A549 (cell line): Measurements from ENCODE around the gene ADAMTS2. TPM values are rescaled to one million over a fixed set of nuclear protein-coding genes. Genes with fewer than 3 reads are reported as not detected.

Experiments used
- ATAC-seq, 2 experiments: fragments of 200-7000 bp in 1 of 2; fragments of >200 bp in 1 of 2; cut with Nextera tagmentation in 1 of 2; cut with Tn5 transposase in 1 of 2; 3 replicates each; pipeline versions ENCODE4 v1.8.0 to v1.9.1; 2018 to 2020; ENCODE audit warnings: mild to moderate bottlenecking in 1 of 2, moderate library complexity in 1 of 2
- CTCF ChIA-PET: fragments of 300-600 bp; sonication (Branson Sonifier 250); formaldehyde crosslinking; extraction: SDS; loops from one replicate; lab custom pipeline; 2021; ENCODE audit warnings: antibody characterized with exemption, inconsistent platforms; lab: Yijun Ruan, JAX
- POLR2A ChIA-PET: fragments of 350-600 bp; formaldehyde crosslinking; extraction: SDS; loops from one replicate; lab custom pipeline; 2021; ENCODE audit warnings: antibody characterized with exemption, inconsistent platforms; lab: Yijun Ruan, JAX
- DNase-seq, 2 experiments: peaks; one replicate each; pipeline versions ENCODE4 v3.0.0 to v3.0.0-alpha.2; 2011 to 2016; ENCODE audit warnings: low read depth in 1 of 2, low spot score in 1 of 2
- FAIRE-seq: peaks from 2 replicates; lab custom pipeline; 2011; peaks lifted over from hg19 to GRCh38; lab: Jason Lieb, UNC
- H3K27ac ChIP-seq, 2 experiments: fragments of >200 bp; sonication (Bioruptor Twin); formaldehyde crosslinking; 3 replicates each; pipeline ENCODE4 v1.5.1; 2016 to 2017
- H3K4me1 ChIP-seq: fragments of >200 bp; sonication (Bioruptor Twin); formaldehyde crosslinking; 3 replicates; pipeline ENCODE4 v1.6.1; 2016
- H3K4me2 ChIP-seq: fragments of >200 bp; sonication (Bioruptor Twin); formaldehyde crosslinking; 3 replicates; pipeline ENCODE4 v1.6.1; 2016
- H3K4me3 ChIP-seq: fragments of >200 bp; sonication (Bioruptor Twin); formaldehyde crosslinking; 3 replicates; pipeline ENCODE4 v1.5.1; 2016
- H3K9me3 ChIP-seq: fragments of >200 bp; sonication (Bioruptor Twin); formaldehyde crosslinking; 3 replicates; pipeline ENCODE4 v1.6.1; 2016
- BHLHE40 ChIP-seq: IDR thresholded peaks from 2 replicates; pipeline ENCODE4 v1.6.1; 2012; ENCODE audit warnings: low read depth, low read length, inconsistent platforms
- CBX8 ChIP-seq: fragments of 200-600 bp; sonication (generic); IDR thresholded peaks from 2 replicates; pipeline ENCODE4 v1.6.1; 2016
- EHF ChIP-seq: fragments of 250-450 bp; sonication (Bioruptor Pico); IDR thresholded peaks from 2 replicates; pipeline ENCODE4 v1.5.0; 2020; ENCODE audit warnings: mild to moderate bottlenecking
- EP300 ChIP-seq, 2 experiments: fragments of >200 bp; sonication (Bioruptor Twin); formaldehyde crosslinking; IDR thresholded peaks; 2 replicates in 1 of 2; 3 replicates in 1 of 2; pipeline ENCODE4 v1.6.1; 2016 to 2017
- ESRRA ChIP-seq: fragments of 150-350 bp; IDR thresholded peaks from 2 replicates; pipeline ENCODE4 v1.6.1; 2014; ENCODE audit warnings: mild to moderate bottlenecking, low read length, borderline replicate concordance
- HDAC2 ChIP-seq: fragments of 200-600 bp; sonication (generic); IDR thresholded peaks from 2 replicates; pipeline ENCODE4 v1.6.1; 2016
- HES2 ChIP-seq: fragments of >200 bp; sonication (Bioruptor Twin); formaldehyde crosslinking; IDR thresholded peaks from 2 replicates; pipeline ENCODE4 v1.6.1; 2016
- HMGXB4 ChIP-seq: fragments of 250-450 bp; sonication (Bioruptor Pico); IDR thresholded peaks from 2 replicates; pipeline ENCODE4 v1.5.0; 2021; ENCODE audit warnings: mild to moderate bottlenecking, moderate library complexity, borderline replicate concordance
- HOXB5 ChIP-seq: fragments of 250-450 bp; sonication (Bioruptor Pico); IDR thresholded peaks from 2 replicates; pipeline ENCODE4 v1.5.0; 2020; ENCODE audit warnings: mild to moderate bottlenecking, moderate library complexity
- JUN ChIP-seq, 2 experiments: fragments of >200 bp; sonication (Bioruptor Twin); formaldehyde crosslinking; IDR thresholded peaks; 2 replicates in 1 of 2; 3 replicates in 1 of 2; pipeline ENCODE4 v1.6.1; 2016 to 2017
- KDM5A ChIP-seq: fragments of 200-600 bp; sonication (generic); IDR thresholded peaks from 2 replicates; pipeline ENCODE4 v1.6.1; 2016; ENCODE audit warnings: antibody characterized with exemption, mild to moderate bottlenecking
- MAFK ChIP-seq: fragments of 450-650 bp; IDR thresholded peaks from 2 replicates; pipeline ENCODE4 v1.6.1; 2014; ENCODE audit not compliant: partially characterized antibody
- NPAS2 ChIP-seq: fragments of 250-450 bp; sonication (Bioruptor Pico); IDR thresholded peaks from 2 replicates; pipeline ENCODE4 v1.8.0; 2022; ENCODE audit warnings: mild to moderate bottlenecking, moderate library complexity, borderline replicate concordance
- NR3C1 ChIP-seq: fragments of >200 bp; sonication (Bioruptor Twin); formaldehyde crosslinking; IDR thresholded peaks from 3 replicates; pipeline ENCODE4 v1.6.1; 2017
- RCOR1 ChIP-seq: fragments of 150-350 bp; IDR thresholded peaks from 2 replicates; pipeline ENCODE4 v1.6.1; 2014; ENCODE audit warnings: antibody characterized with exemption, low read length, low read depth
- ZFP36 ChIP-seq: fragments of 450-650 bp; IDR thresholded peaks from 2 replicates; pipeline ENCODE4 v1.6.1; 2014; ENCODE audit warnings: borderline replicate concordance; ENCODE audit not compliant: partially characterized antibody
- ZNF302 ChIP-seq: fragments of 250-450 bp; sonication (Bioruptor Pico); IDR thresholded peaks from 2 replicates; pipeline ENCODE4 v1.9.0; 2021; ENCODE audit warnings: inconsistent platforms, mild to moderate bottlenecking, moderate library complexity
- WGBS: methylation state at CpG from one replicate; pipeline ENCODE4 v1.1.6; 2017; ENCODE audit errors: missing lambda C conversion rate; 5-methylcytosine and 5-hydroxymethylcytosine counted together
- polyA plus RNA-seq, 4 experiments: library from polyadenylated mRNA; depleted of rRNA in 3 of 4; stranded (reverse); fragments of >200 nt; fragmentation: RNase III in 1 of 4; extraction: RNeasy Plus Mini Kit Qiagen cat#74134 plus additional on column Dnase treatment in 1 of 4; gene quantifications; 2 replicates in 3 of 4; 3 replicates in 1 of 4; pipeline ENCODE4 v1.2.3, GENCODE V29; 2011 to 2017
- TF ChIP-seq, protein P1 (sequence below): fragments of 250-450 bp; sonication (Bioruptor Pico); IDR thresholded peaks from 2 replicates; pipeline ENCODE4 v1.5.0; 2020; ENCODE audit warnings: low read depth, mild to moderate bottlenecking, moderate library complexity
- TF ChIP-seq, protein P2 (sequence below): fragments of 200-600 bp; sonication (generic); IDR thresholded peaks from 2 replicates; pipeline ENCODE4 v1.6.1; 2016; ENCODE audit warnings: antibody characterized with exemption, mild to moderate bottlenecking, moderate library complexity
- TF ChIP-seq, protein P3 (sequence below): fragments of >200 bp; sonication (Bioruptor Twin); formaldehyde crosslinking; IDR thresholded peaks from 3 replicates; pipeline ENCODE4 v1.5.1; 2016
- TF ChIP-seq, protein P4 (sequence below): IDR thresholded peaks from 2 replicates; pipeline ENCODE4 v1.6.1; 2012
- TF ChIP-seq, protein P5 (sequence below): fragments of 150-350 bp; IDR thresholded peaks from 2 replicates; pipeline ENCODE4 v1.6.1; 2014; ENCODE audit warnings: low read depth, mild to moderate bottlenecking, low read length

The ADAMTS2 gene
- polyA plus RNA-seq, 2 of the 4 experiments (the other 2 are of a cell fraction), result not detected

- POLR2A ChIA-PET, result no interaction called here
- no peak for TF ChIP-seq HOXB5 (CRISPR knock-in tag)
- no peak for TF ChIP-seq MAFK
- no peak for TF ChIP-seq NPAS2 (CRISPR knock-in tag)
- TF ChIP-seq KDM5A, result no peak
- TF ChIP-seq HDAC2, result no peak
- TF ChIP-seq ZFP36, result no peak
- no peak for TF ChIP-seq JUN (IDR thresholded peaks at IDR 0.05)
- TF ChIP-seq, protein P1, sequence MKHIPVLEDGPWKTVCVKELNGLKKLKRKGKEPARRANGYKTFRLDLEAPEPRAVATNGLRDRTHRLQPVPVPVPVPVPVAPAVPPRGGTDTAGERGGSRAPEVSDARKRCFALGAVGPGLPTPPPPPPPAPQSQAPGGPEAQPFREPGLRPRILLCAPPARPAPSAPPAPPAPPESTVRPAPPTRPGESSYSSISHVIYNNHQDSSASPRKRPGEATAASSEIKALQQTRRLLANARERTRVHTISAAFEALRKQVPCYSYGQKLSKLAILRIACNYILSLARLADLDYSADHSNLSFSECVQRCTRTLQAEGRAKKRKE (CRISPR knock-in tag), result no peak
- TF ChIP-seq, protein P2, sequence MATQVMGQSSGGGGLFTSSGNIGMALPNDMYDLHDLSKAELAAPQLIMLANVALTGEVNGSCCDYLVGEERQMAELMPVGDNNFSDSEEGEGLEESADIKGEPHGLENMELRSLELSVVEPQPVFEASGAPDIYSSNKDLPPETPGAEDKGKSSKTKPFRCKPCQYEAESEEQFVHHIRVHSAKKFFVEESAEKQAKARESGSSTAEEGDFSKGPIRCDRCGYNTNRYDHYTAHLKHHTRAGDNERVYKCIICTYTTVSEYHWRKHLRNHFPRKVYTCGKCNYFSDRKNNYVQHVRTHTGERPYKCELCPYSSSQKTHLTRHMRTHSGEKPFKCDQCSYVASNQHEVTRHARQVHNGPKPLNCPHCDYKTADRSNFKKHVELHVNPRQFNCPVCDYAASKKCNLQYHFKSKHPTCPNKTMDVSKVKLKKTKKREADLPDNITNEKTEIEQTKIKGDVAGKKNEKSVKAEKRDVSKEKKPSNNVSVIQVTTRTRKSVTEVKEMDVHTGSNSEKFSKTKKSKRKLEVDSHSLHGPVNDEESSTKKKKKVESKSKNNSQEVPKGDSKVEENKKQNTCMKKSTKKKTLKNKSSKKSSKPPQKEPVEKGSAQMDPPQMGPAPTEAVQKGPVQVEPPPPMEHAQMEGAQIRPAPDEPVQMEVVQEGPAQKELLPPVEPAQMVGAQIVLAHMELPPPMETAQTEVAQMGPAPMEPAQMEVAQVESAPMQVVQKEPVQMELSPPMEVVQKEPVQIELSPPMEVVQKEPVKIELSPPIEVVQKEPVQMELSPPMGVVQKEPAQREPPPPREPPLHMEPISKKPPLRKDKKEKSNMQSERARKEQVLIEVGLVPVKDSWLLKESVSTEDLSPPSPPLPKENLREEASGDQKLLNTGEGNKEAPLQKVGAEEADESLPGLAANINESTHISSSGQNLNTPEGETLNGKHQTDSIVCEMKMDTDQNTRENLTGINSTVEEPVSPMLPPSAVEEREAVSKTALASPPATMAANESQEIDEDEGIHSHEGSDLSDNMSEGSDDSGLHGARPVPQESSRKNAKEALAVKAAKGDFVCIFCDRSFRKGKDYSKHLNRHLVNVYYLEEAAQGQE, result no peak
- TF ChIP-seq BHLHE40, result no peak
- TF ChIP-seq, all 56 proteins: peak for 0
- no peak overlapping the region for H3K4me2 ChIP-seq
- DNase-seq (no peak), FAIRE-seq (no peak), ATAC-seq (no peak)
- no peak overlapping the region for H3K4me3 ChIP-seq
- H3K27ac ChIP-seq, result no peak overlapping the region
- WGBS, result 37% methylated on average over 7 of the region's 7 CpGs
- peaks cover 5% of the 10 kb centered on the region; the same call in 2 of the 3 replicates for H3K9me3 ChIP-seq
- no peaks in the 10 kb centered on the region for H3K4me1 ChIP-seq
- CTCF ChIA-PET, result no interaction called here
These were observed 40.7 kb upstream of the ADAMTS2 start for GRCh38 chr5:179385914-179386313.

- Histone ChIP-seq H3K9me3 (no peaks in the 10 kb centered on the region), H3K4me1 (no peaks in the 10 kb centered on the region), H3K4me2 (no peak overlapping the region), H3K27ac (no peak overlapping the region), H3K4me3 (no peak overlapping the region)
- ATAC-seq, result no peak
- FAIRE-seq, result no peak
- CTCF ChIA-PET, result no interaction called here
- POLR2A ChIA-PET, result no interaction called here
- 42% methylated on average over 8 of the region's 8 CpGs for WGBS
- no peak for DNase-seq
- TF ChIP-seq RCOR1 (no peak), CBX8 (no peak), NR3C1 (no peak), EP300 (IDR thresholded peaks at IDR 0.05) (no peak), EHF (CRISPR knock-in tag) (no peak), HES2 (no peak), HOXB5 (CRISPR knock-in tag) (no peak), ESRRA (no peak)
- TF ChIP-seq, protein P3, sequence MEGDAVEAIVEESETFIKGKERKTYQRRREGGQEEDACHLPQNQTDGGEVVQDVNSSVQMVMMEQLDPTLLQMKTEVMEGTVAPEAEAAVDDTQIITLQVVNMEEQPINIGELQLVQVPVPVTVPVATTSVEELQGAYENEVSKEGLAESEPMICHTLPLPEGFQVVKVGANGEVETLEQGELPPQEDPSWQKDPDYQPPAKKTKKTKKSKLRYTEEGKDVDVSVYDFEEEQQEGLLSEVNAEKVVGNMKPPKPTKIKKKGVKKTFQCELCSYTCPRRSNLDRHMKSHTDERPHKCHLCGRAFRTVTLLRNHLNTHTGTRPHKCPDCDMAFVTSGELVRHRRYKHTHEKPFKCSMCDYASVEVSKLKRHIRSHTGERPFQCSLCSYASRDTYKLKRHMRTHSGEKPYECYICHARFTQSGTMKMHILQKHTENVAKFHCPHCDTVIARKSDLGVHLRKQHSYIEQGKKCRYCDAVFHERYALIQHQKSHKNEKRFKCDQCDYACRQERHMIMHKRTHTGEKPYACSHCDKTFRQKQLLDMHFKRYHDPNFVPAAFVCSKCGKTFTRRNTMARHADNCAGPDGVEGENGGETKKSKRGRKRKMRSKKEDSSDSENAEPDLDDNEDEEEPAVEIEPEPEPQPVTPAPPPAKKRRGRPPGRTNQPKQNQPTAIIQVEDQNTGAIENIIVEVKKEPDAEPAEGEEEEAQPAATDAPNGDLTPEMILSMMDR, result no peak
These were observed 37.2 kb upstream of the ADAMTS2 start for GRCh38 chr5:179382486-179382885.

DNA sequence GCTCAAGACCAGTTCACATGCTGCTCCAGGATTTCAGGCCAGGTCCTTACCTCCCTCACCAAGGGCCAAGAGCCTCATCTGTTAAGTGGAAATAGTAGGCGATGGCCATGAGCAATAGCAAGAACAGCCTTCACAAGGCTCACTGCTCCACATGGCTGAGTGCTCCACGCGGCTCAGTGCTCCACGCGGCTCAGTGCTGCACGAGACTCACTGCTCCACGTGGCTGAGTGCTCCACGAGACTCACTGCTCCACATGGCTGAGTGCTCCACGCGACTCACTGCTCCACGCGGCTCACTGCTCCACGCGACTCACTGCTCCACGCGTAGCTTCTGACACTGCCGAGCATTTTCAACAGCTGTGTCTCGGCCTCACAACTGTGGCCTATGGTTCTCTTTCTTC, 36.4 kb upstream of the ADAMTS2 start:
- DNase-seq, result no peak
- ChIA-PET CTCF (no interaction called here), POLR2A (no interaction called here)
- H3K4me3 ChIP-seq, result no peak overlapping the region
- no peak overlapping the region for H3K27ac ChIP-seq
- H3K9me3 ChIP-seq, result no peaks in the 10 kb centered on the region
- 65% methylated on average over 17 of the region's 18 CpGs for WGBS
- H3K4me2 ChIP-seq, result no peak overlapping the region
- H3K4me1 ChIP-seq, result no peaks in the 10 kb centered on the region
- FAIRE-seq, result no peak
- ATAC-seq, result no peak
- TF ChIP-seq, protein P3, result no peak
- TF ChIP-seq, protein P4, sequence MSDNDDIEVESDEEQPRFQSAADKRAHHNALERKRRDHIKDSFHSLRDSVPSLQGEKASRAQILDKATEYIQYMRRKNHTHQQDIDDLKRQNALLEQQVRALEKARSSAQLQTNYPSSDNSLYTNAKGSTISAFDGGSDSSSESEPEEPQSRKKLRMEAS, result no peak
- TF ChIP-seq ZNF302 (CRISPR knock-in tag) (no peak), ESRRA (no peak), HMGXB4 (CRISPR knock-in tag) (no peak)
- TF ChIP-seq, protein P5, sequence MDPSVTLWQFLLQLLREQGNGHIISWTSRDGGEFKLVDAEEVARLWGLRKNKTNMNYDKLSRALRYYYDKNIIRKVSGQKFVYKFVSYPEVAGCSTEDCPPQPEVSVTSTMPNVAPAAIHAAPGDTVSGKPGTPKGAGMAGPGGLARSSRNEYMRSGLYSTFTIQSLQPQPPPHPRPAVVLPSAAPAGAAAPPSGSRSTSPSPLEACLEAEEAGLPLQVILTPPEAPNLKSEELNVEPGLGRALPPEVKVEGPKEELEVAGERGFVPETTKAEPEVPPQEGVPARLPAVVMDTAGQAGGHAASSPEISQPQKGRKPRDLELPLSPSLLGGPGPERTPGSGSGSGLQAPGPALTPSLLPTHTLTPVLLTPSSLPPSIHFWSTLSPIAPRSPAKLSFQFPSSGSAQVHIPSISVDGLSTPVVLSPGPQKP, result no peak
